ENCODE measurements around the gene DUS2.
"Not testable (repeated sequence)": the region's sequence is repeated elsewhere in the genome, so short reads cannot be mapped to it uniquely, and the experiment has no call there.

DUS2 gene

GRCh38 chr16:67998779-67999688 lies 24.1 kb upstream of the DUS2 start, which contains the start of gene DPEP2:
TSS of gene DPEP2 (minus strand) at chr16:67999484. CDS start at chr16:67993212, 6,272 bp downstream.
- DNase-seq (ENCODE audit: low read depth in 2 of 2), result not testable (repeated sequence)

- no peak for DNase-seq (ENCODE audit: low read depth in 2 of 2)
Measured at GRCh38 chr16:67999985-68000384, 23.1 kb upstream of the DUS2 start.

- DNase-seq (ENCODE audit: low read depth in 2 of 2), result no peak
Measured at GRCh38 chr16:68000450-68000849, 22.6 kb upstream of the DUS2 start.

GRCh38 chr16:68003031-68003430 lies 20.1 kb upstream of the DUS2 start:
- DNase-seq (ENCODE audit: low read depth in 2 of 2), result no peak

GRCh38 chr16:68005211-68005610 lies 17.9 kb upstream of the DUS2 start:
- DNase-seq (ENCODE audit: low read depth in 2 of 2), result no peak

GRCh38 chr16:68005786-68006286 lies 17.2 kb upstream of the DUS2 start:
- no peak for DNase-seq (ENCODE audit: low read depth in 2 of 2)

- no peak for DNase-seq (ENCODE audit: low read depth in 2 of 2)
Measured at GRCh38 chr16:68009157-68009735, 13.8 kb upstream of the DUS2 start.

GRCh38 chr16:68009872-68010271 lies 13.2 kb upstream of the DUS2 start:
- not testable (repeated sequence) for DNase-seq (ENCODE audit: low read depth in 2 of 2)

- no peak for DNase-seq (ENCODE audit: low read depth in 2 of 2)
Measured at GRCh38 chr16:68013440-68013839, 9.6 kb upstream of the DUS2 start.

GRCh38 chr16:68015681-68016080 lies 7.4 kb upstream of the DUS2 start, which contains the start of gene DPEP2NB:
TSS of gene DPEP2NB (minus strand) at chr16:68015911. CDS start at chr16:68015770, 141 bp downstream.
- no peak for DNase-seq (ENCODE audit: low read depth in 2 of 2)

GRCh38 chr16:68019167-68019680 lies 3.9 kb upstream of the DUS2 start:
- DNase-seq (ENCODE audit: low read depth in 2 of 2), result no peak

GRCh38 chr16:68021490-68021889 lies 1.6 kb upstream of the DUS2 start:
- no peak for DNase-seq (ENCODE audit: low read depth in 2 of 2)

- no peak for DNase-seq (ENCODE audit: low read depth in 2 of 2)
Measured at GRCh38 chr16:68022278-68022727, 781 bp upstream of the DUS2 start.

- DNase-seq (ENCODE audit: low read depth in 2 of 2), result no peak
Measured at GRCh38 chr16:68028996-68029395, 5.9 kb downstream of the DUS2 start.

GRCh38 chr16:68030108-68030507 lies 7.0 kb downstream of the DUS2 start:
- DNase-seq (ENCODE audit: low read depth in 2 of 2), result not testable (repeated sequence)

GRCh38 chr16:68031951-68032350 lies 8.9 kb downstream of the DUS2 start:
- DNase-seq (ENCODE audit: low read depth in 2 of 2), result no peak

GRCh38 chr16:68033101-68033500 lies 10.0 kb downstream of the DUS2 start:
- no peak for DNase-seq (ENCODE audit: low read depth in 2 of 2)

GRCh38 chr16:68035227-68035626 lies 12.1 kb downstream of the DUS2 start:
- DNase-seq (ENCODE audit: low read depth in 2 of 2), result no peak

GRCh38 chr16:68037841-68038597 lies 14.9 kb downstream of the DUS2 start:
- DNase-seq (ENCODE audit: low read depth in 2 of 2), result no peak

GRCh38 chr16:68040506-68041288 lies 17.6 kb downstream of the DUS2 start:
- DNase-seq (ENCODE audit: low read depth in 2 of 2), result peak; percentile 6 to 10

- DNase-seq (ENCODE audit: low read depth in 2 of 2), result no peak
Measured at GRCh38 chr16:68041783-68042182, 18.7 kb downstream of the DUS2 start.

All from fibroblast of skin of left biceps (primary cell).